SIG-M5 treated with dmso at 0.1 percent for 504 hours (cell line): Measurements from ENCODE around the gene ITPR2.

ENCODE experiments used
- DNase-seq: peaks from one replicate; lab custom pipeline; 2025; ENCODE audit not compliant: unreplicated experiment; lab: John Stamatoyannopoulos, UW

Gene ITPR2

DNA sequence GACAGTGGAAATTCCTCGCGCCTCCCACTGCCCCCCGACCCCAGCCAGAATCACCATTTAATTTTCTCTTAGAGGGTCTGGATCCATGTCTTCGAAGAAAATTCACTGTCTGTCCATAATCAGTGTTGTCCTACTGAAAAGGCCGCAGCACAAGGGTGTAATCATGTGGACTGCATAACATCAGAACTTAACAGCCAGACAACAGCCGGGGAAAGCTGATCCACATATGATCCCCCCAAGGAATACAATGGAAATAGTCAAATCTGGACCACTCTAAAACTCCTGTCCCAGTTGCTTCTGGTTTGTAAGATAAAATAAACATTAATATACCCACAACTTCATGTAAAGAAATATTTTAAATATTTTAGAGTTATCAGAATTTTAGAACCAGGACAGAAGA lies 460.1 kb downstream of the ITPR2 start:
- DNase-seq, result no peak

DNA sequence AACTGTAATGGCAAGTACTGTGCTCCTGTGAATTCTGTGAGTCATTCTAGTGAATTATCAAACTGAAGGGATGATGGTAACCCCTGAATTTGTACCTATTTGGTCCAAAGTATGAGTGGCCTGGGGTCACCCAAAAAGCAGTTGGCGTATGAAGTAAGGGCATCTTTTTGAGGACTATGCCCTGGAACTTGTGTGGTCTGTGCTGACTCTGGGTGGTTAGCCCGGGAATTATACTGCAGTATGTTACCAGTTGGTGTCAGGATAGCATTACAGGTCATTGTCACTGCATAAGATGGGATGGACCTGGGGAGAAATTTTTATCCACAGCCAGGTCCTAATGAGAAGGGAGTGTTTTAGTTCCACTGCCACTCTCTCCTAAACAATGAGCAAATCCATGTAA lies 462.9 kb downstream of the ITPR2 start:
- no peak for DNase-seq

- no peak for DNase-seq
Measured at GRCh38 chr12:26369588-26369987, 463.4 kb downstream of the ITPR2 start.

DNA sequence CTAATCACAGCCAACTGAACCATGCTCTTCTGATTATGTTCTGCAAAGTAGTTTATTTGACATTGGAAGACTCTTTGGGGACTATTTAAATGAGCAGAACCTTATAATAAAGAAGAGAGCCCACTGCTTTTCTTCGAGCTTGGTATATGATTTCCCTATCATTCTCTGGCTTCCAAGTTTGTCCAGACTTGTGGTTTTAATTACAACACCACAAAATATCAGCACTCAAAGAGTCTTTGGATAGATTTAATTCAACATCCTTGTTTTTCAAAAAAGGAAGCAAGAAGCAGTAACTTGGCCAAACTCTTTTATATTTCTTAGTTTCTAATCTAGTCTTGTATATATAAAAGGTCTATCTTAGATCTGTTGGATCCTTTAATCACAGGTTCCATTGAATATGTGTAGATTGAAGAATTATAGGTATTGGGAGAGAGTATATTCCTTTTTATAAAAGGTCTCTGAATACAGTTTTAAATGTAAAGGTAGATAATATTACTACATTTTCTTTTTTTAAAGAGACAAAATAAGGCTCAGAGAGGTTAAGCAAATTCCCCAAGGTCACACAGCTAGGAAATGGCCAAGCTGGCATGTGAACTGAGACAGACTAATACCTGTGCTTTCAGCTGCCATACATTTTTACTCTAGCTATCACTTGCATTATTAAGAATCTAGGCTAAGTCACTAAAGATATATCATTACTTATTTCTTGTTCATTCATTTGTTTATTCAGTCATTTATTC lies 464.8 kb downstream of the ITPR2 start:
- DNase-seq, result no peak

GRCh38 chr12:26361964-26362363 lies 471.0 kb downstream of the ITPR2 start:
- DNase-seq, result no peak

- peak; percentile 70 for DNase-seq
Measured at GRCh38 chr12:26360062-26360461, 472.9 kb downstream of the ITPR2 start.

GRCh38 chr12:26359576-26359975 lies 473.4 kb downstream of the ITPR2 start:
- no peak for DNase-seq

DNA sequence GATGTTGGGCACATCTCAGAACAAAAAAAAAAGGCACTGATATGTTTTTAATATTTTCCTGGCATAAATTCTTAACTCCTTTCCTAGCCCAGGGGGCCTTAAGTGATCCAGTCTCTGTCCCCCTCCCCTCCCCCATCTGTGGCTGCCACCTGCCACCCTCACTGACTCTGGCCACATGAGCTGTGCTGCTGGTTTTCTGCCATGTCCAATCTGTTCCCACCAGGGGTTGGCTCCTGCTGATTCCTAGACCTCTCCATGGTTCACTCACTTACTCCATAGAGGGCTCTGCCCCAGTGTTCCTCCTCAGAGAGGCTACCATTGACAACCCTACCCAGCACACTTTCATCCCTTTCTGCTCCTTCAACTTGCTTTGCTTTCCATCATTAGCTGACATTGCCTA lies 474.3 kb downstream of the ITPR2 start:
- DNase-seq, result no peak

GRCh38 chr12:26347300-26347699 lies 485.7 kb downstream of the ITPR2 start:
- no peak for DNase-seq

DNA sequence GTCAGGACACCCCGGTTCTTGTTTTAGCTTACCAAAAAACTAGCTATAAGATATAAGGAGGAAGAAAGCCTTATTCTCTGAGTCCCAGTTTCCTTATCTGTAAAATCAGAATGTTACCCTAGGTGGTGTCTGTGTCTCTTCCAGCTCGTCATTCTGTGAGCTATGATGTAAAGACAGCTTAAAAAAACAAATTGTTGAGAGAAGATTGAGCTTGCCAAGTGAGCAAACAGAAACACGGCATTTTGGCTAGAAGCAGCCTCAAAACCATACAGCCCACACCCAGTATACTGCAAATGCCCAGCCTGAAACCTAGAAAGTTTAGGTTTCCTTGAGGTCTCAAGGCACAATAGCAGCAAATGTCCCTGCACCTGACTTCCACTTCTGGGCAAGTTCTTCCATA lies 486.3 kb downstream of the ITPR2 start:
- DNase-seq, result no peak

GRCh38 chr12:26345471-26346003 lies 487.5 kb downstream of the ITPR2 start:
- no peak for DNase-seq

DNA sequence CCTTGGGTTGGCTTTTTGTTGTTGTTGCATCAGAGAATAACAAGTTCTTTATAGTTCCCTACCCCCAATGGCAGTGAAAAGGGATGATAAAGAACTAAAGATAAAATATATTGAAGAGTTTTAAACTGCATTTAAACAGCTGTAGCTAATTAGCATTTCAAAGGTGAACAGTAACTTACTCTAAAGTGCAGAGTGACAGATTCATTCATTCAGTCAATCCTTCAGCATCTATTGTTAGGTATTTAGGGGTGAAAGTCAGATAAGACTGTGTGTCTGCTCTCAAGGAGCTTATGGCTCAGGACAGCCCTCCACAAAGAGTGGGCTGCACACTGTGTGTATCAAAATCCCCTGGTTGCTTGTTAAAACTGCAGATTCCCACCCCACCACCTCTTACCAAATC lies 491.5 kb downstream of the ITPR2 start:
- DNase-seq, result no peak

DNA sequence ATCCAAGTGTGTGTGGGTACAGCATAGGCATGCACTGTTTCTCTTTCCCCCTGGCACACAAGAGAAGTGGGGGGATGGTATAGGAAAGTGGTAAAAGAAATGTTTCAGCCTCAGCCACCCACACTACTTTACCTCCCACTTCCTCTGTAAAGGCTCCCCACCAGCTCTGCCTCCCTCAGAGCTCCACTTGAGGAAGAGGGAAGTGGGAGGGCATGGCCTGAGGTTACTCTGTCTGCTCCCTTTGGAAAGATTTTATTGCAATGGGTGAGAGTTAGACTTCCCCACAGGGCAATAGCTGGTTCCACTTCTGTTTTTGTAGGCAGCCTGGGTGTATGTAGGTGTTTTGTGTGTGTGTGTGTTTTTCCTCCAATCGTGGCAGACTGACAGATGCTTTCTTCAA lies 492.3 kb downstream of the ITPR2 start:
- peak; percentile 96 for DNase-seq

DNA sequence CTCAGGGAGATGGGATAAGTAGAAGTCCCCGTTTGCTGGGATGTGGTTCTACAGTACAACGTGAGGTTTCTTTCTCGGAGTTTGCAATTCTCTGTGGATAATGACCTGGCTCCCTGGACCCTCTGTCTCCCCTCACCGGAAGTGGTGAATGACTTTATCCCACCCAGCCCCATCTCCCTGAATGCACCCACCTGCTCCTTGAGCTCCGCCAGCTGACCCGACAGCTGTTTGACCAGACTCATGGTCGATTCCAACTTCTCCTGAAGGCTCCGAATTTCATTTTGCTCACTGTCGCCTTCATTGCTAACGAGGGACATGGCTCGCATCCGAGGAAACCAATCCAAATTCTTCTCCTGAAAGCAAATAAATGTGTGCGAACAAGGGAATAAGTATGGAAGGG lies 493.0 kb downstream of the ITPR2 start:
- DNase-seq, result no peak

- DNase-seq, result no peak
Measured at GRCh38 chr12:26338586-26339572, 494.1 kb downstream of the ITPR2 start.

DNA sequence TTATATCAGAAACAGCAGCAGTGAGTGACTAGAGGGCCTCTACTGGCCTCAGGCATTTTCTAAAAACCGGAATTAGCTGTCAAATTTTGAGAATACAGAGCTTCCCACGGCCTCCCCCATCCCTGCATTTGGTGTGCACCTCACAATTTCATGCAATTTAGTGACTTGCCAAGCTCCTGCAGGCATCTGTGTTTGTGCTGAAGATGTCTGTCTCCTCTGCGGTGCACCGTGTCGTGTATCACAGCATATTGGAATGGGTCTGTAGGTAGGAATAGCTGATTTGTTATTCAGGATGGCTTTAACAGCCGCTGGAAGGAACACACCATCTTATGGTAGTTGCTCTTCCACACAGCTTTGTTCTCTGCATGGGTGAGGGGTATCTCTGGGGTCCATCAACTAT lies 497.3 kb downstream of the ITPR2 start:
- no peak for DNase-seq

DNA sequence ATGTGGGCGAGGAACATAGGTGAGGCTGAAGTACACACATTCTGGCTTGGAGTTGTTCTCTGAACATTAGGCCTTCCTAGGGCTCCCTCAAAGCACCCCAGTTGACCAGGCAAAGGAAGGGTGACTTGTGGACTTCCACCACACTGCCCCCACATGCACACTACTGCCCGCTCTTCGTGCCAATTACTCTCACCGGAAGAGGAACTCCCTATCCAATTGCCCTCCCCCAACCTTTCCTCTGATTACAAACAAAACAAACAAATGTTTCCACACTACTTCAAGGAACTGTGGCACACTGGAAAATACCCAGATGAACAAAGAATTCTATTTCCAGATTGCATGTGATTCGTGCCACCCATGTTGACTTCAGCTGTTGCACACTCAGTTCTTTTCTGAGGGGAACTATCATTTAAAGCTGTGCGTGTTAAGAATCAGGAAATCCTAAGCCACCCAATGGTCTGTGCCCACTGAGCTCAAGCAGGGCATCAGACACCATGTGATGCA lies 498.3 kb downstream of the ITPR2 start:
- DNase-seq, result no peak

- DNase-seq, result no peak
Measured at GRCh38 chr12:26331960-26332359, 501.0 kb downstream of the ITPR2 start.

DNA sequence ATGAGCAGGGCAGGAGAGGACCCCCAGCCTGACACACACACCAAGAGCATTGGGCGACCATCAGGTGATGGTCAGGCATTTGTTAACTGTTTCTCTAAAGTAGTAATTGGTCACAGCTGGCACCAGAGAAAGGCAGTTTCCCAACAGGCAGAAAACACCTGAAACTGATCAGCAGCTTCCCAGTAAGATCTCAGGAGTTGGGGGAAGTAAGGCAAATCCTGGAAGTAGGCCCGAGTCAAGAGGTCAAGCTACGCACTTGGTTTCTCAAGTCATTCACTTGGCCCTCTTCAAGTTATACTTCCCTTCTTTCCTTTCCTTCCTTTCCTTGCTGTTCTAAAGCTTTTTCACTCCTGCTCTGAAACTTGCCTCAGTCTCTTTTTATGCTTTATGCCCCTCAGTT lies 501.9 kb downstream of the ITPR2 start:
- DNase-seq, result no peak

DNA sequence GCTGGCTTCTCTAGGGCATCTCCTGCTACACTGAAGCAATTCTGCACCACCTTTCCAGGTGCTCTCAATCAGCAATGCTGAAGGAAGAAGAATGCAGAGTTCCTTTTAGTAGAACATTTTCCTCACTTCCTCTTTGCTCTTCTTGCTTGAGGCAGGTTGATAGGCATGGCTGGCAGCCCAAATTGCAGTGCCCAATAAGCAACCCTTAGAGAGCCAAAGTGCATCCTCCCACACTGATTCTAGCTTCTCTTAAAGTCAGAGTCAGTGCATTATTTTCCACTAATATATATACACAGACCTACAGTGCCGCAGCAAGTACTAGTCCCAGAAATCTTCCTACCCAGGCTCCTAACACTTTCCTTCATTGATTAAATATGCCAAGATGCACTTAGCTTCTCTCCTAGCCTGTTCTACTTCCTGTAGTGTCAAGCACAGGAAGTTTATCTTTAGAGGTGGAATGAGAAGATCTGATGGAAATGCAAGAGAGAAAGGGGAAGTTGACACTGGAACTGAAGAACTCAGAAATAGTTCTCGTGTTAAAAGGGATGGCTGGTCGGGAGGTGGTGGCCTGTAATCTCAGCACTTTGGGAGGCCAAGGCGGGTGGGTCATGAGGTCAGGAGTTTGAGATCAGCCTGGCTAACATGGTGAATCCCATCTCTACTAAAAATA lies 504.9 kb downstream of the ITPR2 start:
- DNase-seq, result peak; percentile 77

DNA sequence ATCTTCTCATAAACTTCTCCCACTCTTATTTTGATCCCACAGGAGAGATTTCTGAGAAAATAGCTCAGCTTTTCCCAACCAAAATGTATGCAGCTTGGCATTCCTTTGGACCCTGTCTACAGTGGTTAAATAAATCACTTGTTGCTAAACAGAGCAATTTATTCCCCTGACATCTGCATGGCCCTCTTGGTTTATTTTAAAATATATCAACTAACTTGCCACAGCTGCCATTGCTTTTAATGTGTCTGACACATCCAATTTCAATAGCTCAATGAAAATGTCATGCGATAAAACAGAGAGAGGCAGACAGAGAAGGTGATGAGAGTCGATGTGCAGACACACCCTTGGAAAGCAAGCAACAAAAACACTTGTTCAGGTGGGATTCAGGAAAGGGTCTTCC lies 509.3 kb downstream of the ITPR2 start:
- no peak for DNase-seq
